Measurements from ENCODE around the gene TMEM138. TPM values are rescaled to one million over a fixed set of nuclear protein-coding genes. Genes with fewer than 3 reads are reported as not detected.
A peak's percentile ranks its signal among the peaks of the same experiment; 100 is the strongest.
"Not testable (repeated sequence)": the region's sequence is repeated elsewhere in the genome, so short reads cannot be mapped to it uniquely, and the experiment has no call there.

TMEM138 gene
- total RNA-seq, 3 donors from 2014 or later = 35.2 to 38.2 (median 37.8) TPM

GRCh38 chr11:61378713-61379313 is 16.6 kb downstream of the TMEM138 start:
- Histone ChIP-seq H3K4me3 (no peak overlapping the region), H3K4me1 (ENCODE audit: low read depth) (peaks cover 4% of the 10 kb centered on the region), H3K36me3 (ENCODE audit: low read depth) (no peaks in the 10 kb centered on the region), H3K9me3 (no peaks in the 10 kb centered on the region)
- TF ChIP-seq CTCF (IDR thresholded peaks at IDR 0.05) = no peak
- ATAC-seq (peak; percentile 35), DNase-seq (no peak)
- intact Hi-C loops (cut with DNase I, micrococcal nuclease) = no loop called here

GRCh38 chr11:61380884-61381283 is 18.7 kb downstream of the TMEM138 start:
- H3K4me1 ChIP-seq (ENCODE audit: low read depth) = peaks cover 4% of the 10 kb centered on the region
- DNase-seq (no peak), ATAC-seq (peak; percentile 79)
- H3K36me3 ChIP-seq (ENCODE audit: low read depth) = no peaks in the 10 kb centered on the region
- no peaks in the 10 kb centered on the region for H3K9me3 ChIP-seq
- H3K4me3 ChIP-seq = no peak overlapping the region
- TF ChIP-seq CTCF (IDR thresholded peaks at IDR 0.05) = no peak
- intact Hi-C loops (cut with DNase I, micrococcal nuclease) = loop anchor here in 1 of 2 donors (5.0 kb wide), 1 partner anchor 44 kb away; no protein-coding TSS in a partner anchor

DNA sequence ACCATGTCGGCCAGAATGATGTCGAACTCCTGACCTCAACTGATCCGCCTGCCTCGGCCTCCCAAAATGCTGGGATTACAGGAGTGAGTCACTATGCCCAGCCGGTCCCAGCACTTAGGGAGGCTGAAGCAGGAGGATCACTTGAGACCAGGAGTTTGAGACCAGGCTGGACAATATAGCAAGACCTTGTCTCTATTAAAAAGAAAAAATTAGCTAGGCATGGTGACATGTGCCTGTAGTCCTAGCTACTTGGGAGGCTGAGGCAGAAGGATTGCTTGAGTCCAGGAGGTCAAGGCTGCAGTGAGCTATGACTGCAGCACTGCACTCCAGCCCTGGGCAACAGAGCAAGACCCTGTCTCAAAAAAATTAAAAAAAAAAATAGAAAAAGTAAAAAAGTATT is 21.7 kb downstream of the TMEM138 start:
- H3K9me3 ChIP-seq; H3K4me1 ChIP-seq (ENCODE audit: low read depth); DNase-seq; ATAC-seq; H3K4me3 ChIP-seq; H3K36me3 ChIP-seq (ENCODE audit: low read depth): not testable (repeated sequence)
- intact Hi-C loops (cut with DNase I, micrococcal nuclease) = loop anchor here (2.0 to 5.0 kb wide), 2 partner anchors 47 kb away; no protein-coding TSS in a partner anchor

GRCh38 chr11:61384271-61385242 is 22.4 kb downstream of the TMEM138 start:
- intact Hi-C loops (cut with DNase I, micrococcal nuclease) = loop anchor here (2.0 to 5.0 kb wide), 2 partner anchors 47 to 48 kb away; no protein-coding TSS in a partner anchor
- TF ChIP-seq CTCF (IDR thresholded peaks at IDR 0.05) = no peak
- ATAC-seq = peak; percentile 39

GRCh38 chr11:61390161-61390560 is 28.0 kb downstream of the TMEM138 start:
- TF ChIP-seq CTCF (IDR thresholded peaks at IDR 0.05) = no peak
- Histone ChIP-seq H3K4me3 (no peak overlapping the region), H3K36me3 (ENCODE audit: low read depth) (no peaks in the 10 kb centered on the region), H3K4me1 (ENCODE audit: low read depth) (peaks cover 13% of the 10 kb centered on the region), H3K9me3 (no peaks in the 10 kb centered on the region)
- ATAC-seq (no peak), DNase-seq (no peak)
- intact Hi-C loops (cut with DNase I, micrococcal nuclease) = no loop called here

More at GRCh38 chr11:61384271-61385242, 22.4 kb downstream of the TMEM138 start:
- Histone ChIP-seq H3K4me1 (ENCODE audit: low read depth) (peaks cover 4% of the 10 kb centered on the region), H3K9me3 (no peaks in the 10 kb centered on the region), H3K4me3 (no peak overlapping the region), H3K36me3 (ENCODE audit: low read depth) (no peaks in the 10 kb centered on the region)
- DNase-seq = peak in 1 of 3 donors; percentile 36
